ENCODE measurements around the gene MCRIP2.

MCRIP2 gene

GRCh38 chr16:617855-618254 lies 23.8 kb upstream of the MCRIP2 start:
- DNase-seq: no peak

GRCh38 chr16:619476-620100 lies 22.0 kb upstream of the MCRIP2 start:
- DNase-seq: no peak

GRCh38 chr16:620700-621525 lies 20.7 kb upstream of the MCRIP2 start:
- DNase-seq: no peak

GRCh38 chr16:621526-622105 lies 20.0 kb upstream of the MCRIP2 start:
- no peak for DNase-seq

GRCh38 chr16:622920-623280 lies 18.7 kb upstream of the MCRIP2 start:
- no peak for DNase-seq

- no peak for DNase-seq
These were observed 17.0 kb upstream of the MCRIP2 start for GRCh38 chr16:624526-625070.

- no peak for DNase-seq
These were observed 16.3 kb upstream of the MCRIP2 start for GRCh38 chr16:625117-625976.

GRCh38 chr16:625977-626765 lies 15.5 kb upstream of the MCRIP2 start:
- DNase-seq: no peak

GRCh38 chr16:626787-627453 lies 14.7 kb upstream of the MCRIP2 start:
- DNase-seq: no peak

- DNase-seq: no peak
These were observed 14.0 kb upstream of the MCRIP2 start for GRCh38 chr16:627454-628239.

- DNase-seq: no peak
These were observed 13.1 kb upstream of the MCRIP2 start for GRCh38 chr16:628321-629061.

- no peak for DNase-seq
These were observed 12.3 kb upstream of the MCRIP2 start for GRCh38 chr16:629185-629832.

- no peak for DNase-seq
These were observed 11.8 kb upstream of the MCRIP2 start for GRCh38 chr16:629833-630248.

GRCh38 chr16:630249-630814 lies 11.3 kb upstream of the MCRIP2 start:
- no peak for DNase-seq

GRCh38 chr16:630815-631405 lies 10.7 kb upstream of the MCRIP2 start, which contains the start of gene WFIKKN1:
Gene WFIKKN1 (plus strand): TSS chr16:630985. CDS start chr16:631254, 269 bp downstream.
- no peak for DNase-seq

- DNase-seq: no peak
These were observed 9.7 kb upstream of the MCRIP2 start for GRCh38 chr16:631808-632358.

- no peak for DNase-seq
These were observed 8.9 kb upstream of the MCRIP2 start for GRCh38 chr16:632486-633335.
